GM10266 (cell line): ENCODE results near the gene C9orf43.
"Not testable (repeated sequence)": the region's sequence is repeated elsewhere in the genome, so short reads cannot be mapped to it uniquely, and the experiment has no call there.

ENCODE experiments used
- DNase-seq: peaks from one replicate; pipeline ENCODE4 v3.0.0; 2012; ENCODE audit errors: extremely low spot score
- CTCF ChIP-seq: IDR thresholded peaks from 2 replicates; pipeline ENCODE4 v1.5.1; 2012; ENCODE audit warnings: mild to moderate bottlenecking, low read depth; ENCODE audit not compliant: control insufficient read depth, insufficient read depth; ENCODE audit errors: missing control alignments

Gene C9orf43

GRCh38 chr9:113375057-113376023 is 35.2 kb upstream of the C9orf43 start:
- no peak for TF ChIP-seq CTCF
- DNase-seq: no peak

GRCh38 chr9:113376634-113377567 is 33.6 kb upstream of the C9orf43 start, which contains the start of gene HDHD3:
TSS of gene HDHD3 (minus strand) at chr9:113376986. CDS start at chr9:113374354, 2,632 bp downstream.
- TF ChIP-seq CTCF: no peak
- DNase-seq: peak; percentile 88

GRCh38 chr9:113379094-113379828 is 31.3 kb upstream of the C9orf43 start:
- not testable (repeated sequence) for DNase-seq

- not testable (repeated sequence) for DNase-seq
These were observed 30.7 kb upstream of the C9orf43 start for GRCh38 chr9:113379829-113380210.

- DNase-seq: peak; percentile 76
- no peak for TF ChIP-seq CTCF
These were observed 29.6 kb upstream of the C9orf43 start for GRCh38 chr9:113380869-113381378.

GRCh38 chr9:113381441-113381840 is 29.1 kb upstream of the C9orf43 start:
- not testable (repeated sequence) for DNase-seq

GRCh38 chr9:113381909-113382411 is 28.6 kb upstream of the C9orf43 start:
- TF ChIP-seq CTCF: no peak
- DNase-seq: no peak
